AG04449 (cell line): ENCODE results near the gene TYK2.
"Not testable (repeated sequence)": the region's sequence is repeated elsewhere in the genome, so short reads cannot be mapped to it uniquely, and the experiment has no call there.

Source experiments
- CTCF ChIA-PET: fragments of 350-600 bp; formaldehyde crosslinking; extraction: SDS; loops from one replicate; lab custom pipeline; 2021; ENCODE audit warnings: antibody characterized with exemption; lab: Yijun Ruan, JAX
- POLR2A ChIA-PET: fragments of 400-600, 350-600 bp; formaldehyde crosslinking; extraction: SDS; loops from one replicate; lab custom pipeline; 2020; ENCODE audit warnings: antibody characterized with exemption, inconsistent platforms; lab: Yijun Ruan, JAX
- DNase-seq: peaks from one replicate; pipeline ENCODE4 v3.0.0-alpha.2; 2010; ENCODE audit warnings: low read depth, low spot score
- H3K4me3 ChIP-seq: 2 replicates; pipeline ENCODE4 v1.5.1; 2011; ENCODE audit warnings: low read depth, mild to moderate bottlenecking, control low read depth, low read length
- TF ChIP-seq, protein P1 (sequence below): IDR thresholded peaks from one replicate; pipeline ENCODE4 v1.5.1; 2011; ENCODE audit warnings: mild to moderate bottlenecking, moderate library complexity, low read length, control low read depth, inconsistent platforms; ENCODE audit not compliant: insufficient read depth; ENCODE audit errors: missing control alignments

Gene TYK2

DNA sequence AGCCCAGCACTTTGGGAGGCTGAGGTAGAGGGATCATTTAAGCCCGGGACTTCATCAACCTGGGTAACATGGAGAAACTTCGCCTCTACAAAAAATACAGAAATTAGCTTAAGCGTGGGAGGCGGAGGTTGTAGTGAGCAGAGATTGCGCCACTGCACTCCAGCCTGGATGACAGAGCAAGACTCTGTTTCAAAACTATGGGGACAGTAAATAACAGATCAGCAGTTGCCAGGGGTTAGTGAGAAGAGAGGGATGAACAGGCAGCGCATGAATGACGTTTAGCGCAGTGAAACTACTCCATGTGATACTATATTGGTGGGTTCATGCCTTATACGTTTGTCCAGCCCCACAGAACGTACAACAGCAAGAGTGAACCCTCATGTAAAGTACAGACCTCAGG is 33.9 kb downstream of the TYK2 start:
- TF ChIP-seq, protein P1, sequence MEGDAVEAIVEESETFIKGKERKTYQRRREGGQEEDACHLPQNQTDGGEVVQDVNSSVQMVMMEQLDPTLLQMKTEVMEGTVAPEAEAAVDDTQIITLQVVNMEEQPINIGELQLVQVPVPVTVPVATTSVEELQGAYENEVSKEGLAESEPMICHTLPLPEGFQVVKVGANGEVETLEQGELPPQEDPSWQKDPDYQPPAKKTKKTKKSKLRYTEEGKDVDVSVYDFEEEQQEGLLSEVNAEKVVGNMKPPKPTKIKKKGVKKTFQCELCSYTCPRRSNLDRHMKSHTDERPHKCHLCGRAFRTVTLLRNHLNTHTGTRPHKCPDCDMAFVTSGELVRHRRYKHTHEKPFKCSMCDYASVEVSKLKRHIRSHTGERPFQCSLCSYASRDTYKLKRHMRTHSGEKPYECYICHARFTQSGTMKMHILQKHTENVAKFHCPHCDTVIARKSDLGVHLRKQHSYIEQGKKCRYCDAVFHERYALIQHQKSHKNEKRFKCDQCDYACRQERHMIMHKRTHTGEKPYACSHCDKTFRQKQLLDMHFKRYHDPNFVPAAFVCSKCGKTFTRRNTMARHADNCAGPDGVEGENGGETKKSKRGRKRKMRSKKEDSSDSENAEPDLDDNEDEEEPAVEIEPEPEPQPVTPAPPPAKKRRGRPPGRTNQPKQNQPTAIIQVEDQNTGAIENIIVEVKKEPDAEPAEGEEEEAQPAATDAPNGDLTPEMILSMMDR, result no peak
- ChIA-PET POLR2A (no interaction called here), CTCF (interaction anchor here (1.7 to 1.9 kb wide), 2 partner anchors 45 to 88 kb away, joined by 4 read pairs; no protein-coding TSS in a partner anchor)
- no peak for DNase-seq
- H3K4me3 ChIP-seq, result no peak overlapping the region

DNA sequence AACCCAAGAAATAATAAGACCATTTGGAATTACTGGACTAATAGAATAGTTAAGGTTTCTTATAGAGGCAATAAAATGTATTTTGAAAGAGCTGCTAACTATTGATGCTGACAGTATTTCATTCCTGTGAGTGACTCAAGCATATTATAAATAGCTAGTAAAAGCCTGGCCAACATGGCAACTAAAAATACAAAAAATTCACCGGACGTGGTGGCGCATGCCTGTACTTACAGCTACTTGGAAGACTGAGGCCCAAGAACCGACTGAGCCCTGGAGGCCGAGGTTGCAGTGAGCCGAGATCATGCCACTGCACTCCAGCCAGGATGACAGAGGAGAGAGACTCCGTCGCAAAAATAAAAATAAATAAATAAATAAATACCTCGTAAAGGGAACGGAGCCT is 35.6 kb downstream of the TYK2 start:
- CTCF ChIA-PET, result interaction anchor here (0.9 to 1.9 kb wide), 6 partner anchors 43 to 89 kb away, joined by 3 to 6 read pairs (median 4); partner anchors contain the start of gene ICAM1
- POLR2A ChIA-PET, result interaction anchor here (0.7 to 0.8 kb wide), 2 partner anchors 21 to 32 kb away, joined by 4 to 5 read pairs; no protein-coding TSS in a partner anchor

GRCh38 chr19:10343495-10343894 is 36.9 kb downstream of the TYK2 start:
- DNase-seq, result no peak
- ChIA-PET POLR2A (interaction anchor here (0.6 to 1.1 kb wide), 3 partner anchors 10 to 504 kb away, joined by 3 to 5 read pairs (median 3); no protein-coding TSS in a partner anchor), CTCF (interaction anchor here (1.1 to 1.9 kb wide), 3 partner anchors 44 to 84 kb away, joined by 3 to 8 read pairs (median 4); no protein-coding TSS in a partner anchor)
- H3K4me3 ChIP-seq, result no peak overlapping the region
- TF ChIP-seq, protein P1, result no peak

More for the DNA sequence above, 35.6 kb downstream of the TYK2 start:
- H3K4me3 ChIP-seq, result no peak overlapping the region
- no peak for DNase-seq
- TF ChIP-seq, protein P1, result no peak

DNA sequence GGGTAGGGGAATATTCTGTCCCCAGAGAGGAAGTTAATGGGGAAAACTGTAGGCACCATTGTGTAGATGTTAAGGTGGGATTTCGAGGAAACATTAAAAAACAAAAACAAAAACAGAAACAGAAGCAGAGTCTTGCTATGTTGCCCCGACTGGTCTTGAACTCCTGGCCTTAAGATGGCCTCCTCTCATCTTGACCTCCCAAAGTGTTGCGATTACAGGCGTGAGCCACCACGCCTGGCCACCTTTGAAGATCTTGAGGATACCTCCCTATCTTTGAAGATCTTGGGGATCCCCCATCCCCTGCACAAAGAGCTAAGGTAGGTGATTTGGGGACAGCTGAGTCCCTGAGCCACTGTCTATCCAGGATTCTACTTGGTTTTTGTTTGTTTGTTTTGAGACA is 40.4 kb downstream of the TYK2 start:
- no peak for DNase-seq
- CTCF ChIA-PET, result no interaction called here
- POLR2A ChIA-PET, result no interaction called here
- no peak overlapping the region for H3K4me3 ChIP-seq
- TF ChIP-seq, protein P1, result no peak

DNA sequence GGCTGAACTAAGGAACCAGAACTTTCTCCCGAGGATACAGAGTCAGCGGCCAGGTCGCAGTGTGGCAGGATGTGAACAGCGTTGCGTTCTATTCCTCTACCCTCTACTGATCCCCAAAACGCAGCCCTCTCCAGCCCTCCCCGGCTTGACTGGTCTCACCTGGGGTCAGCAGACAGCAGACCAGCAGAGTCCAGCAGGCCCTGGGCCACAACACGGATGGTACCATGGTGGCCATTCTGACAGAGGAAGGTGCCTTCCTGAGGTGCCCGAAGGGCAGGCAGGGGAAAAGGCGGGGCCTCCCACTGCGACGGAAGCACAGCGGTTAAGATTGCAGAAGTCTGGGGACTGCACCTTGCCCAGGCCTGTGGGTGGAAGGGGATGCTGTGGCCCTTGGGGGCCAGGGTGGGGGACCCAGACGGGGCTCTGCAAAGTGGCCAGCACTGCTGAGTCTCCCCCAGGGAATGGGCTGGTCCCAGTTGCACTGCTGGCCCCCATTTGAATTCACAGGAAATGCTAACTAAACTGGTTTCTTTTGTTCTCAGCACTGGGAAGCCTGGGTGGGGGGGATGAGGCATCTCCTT is 40.9 kb downstream of the TYK2 start, which contains the start of gene ICAM3:
TSS of gene ICAM3 (minus strand) at position 245 of the 581 bp plus-strand sequence. CDS start at position 235, 10 bp downstream.
- no peak for DNase-seq
- ChIA-PET CTCF (no interaction called here), POLR2A (no interaction called here)
- H3K4me3 ChIP-seq, result no peak within 1 kb of the TSS
- TF ChIP-seq, protein P1, result no peak

- TF ChIP-seq, protein P1, result no peak
- no peak overlapping the region for H3K4me3 ChIP-seq
- ChIA-PET POLR2A (no interaction called here), CTCF (no interaction called here)
- no peak for DNase-seq
These were observed 41.4 kb downstream of the TYK2 start for GRCh38 chr19:10338940-10339339.

DNA sequence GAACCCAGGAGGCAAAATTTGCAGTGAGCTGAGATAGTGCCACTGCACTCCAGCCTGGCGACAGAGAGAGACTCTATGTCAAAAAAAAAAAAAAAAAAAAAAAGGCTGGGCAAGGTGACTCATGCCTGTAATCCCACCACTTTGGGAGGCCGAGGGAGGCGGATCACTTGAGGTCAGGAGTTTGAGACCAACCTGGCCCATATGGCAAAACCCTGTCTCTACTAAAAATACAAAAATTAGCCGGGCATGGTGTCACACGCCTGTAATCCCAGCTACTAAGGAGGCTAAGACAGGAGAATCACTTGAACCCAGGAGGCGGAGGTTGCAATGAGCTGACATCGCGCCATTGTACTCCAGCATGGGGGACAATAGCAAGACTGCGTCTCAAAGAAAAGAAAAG is 43.6 kb downstream of the TYK2 start:
- CTCF ChIA-PET, result interaction anchor here (0.9 kb wide), 1 partner anchor 52 kb away, joined by 3 read pairs; no protein-coding TSS in a partner anchor
- H3K4me3 ChIP-seq, POLR2A ChIA-PET, DNase-seq: not testable (repeated sequence)
